Stimulated activated CD8-positive, alpha-beta memory T cell treated with anti-CD3 and anti-CD28 coated beads, Interleukin-15, amount 100 ng/mL, for 24 hours (primary cell): ENCODE results near the gene ISCA1.

Experiments used
- DNase-seq: peaks from one replicate; pipeline ENCODE4 v3.0.0-alpha.2; 2020; ENCODE audit warnings: low read depth

ISCA1 gene

GRCh38 chr9:86222667-86223066, 59.7 kb downstream of the ISCA1 start:
- DNase-seq = no peak

GRCh38 chr9:86219606-86220005, 62.7 kb downstream of the ISCA1 start:
- no peak for DNase-seq

GRCh38 chr9:86217076-86217755, 65.1 kb downstream of the ISCA1 start:
- no peak for DNase-seq
